GM12874 (cell line): ENCODE results near the gene GMPR2.

Source experiments
- CTCF ChIP-seq: IDR thresholded peaks from 2 replicates; pipeline ENCODE4 v1.5.1; 2011; ENCODE audit warnings: low read depth, mild to moderate bottlenecking, control low read depth, low read length, moderate library complexity; ENCODE audit not compliant: insufficient read depth

Gene GMPR2

GRCh38 chr14:24206260-24207103 is 26.2 kb upstream of the GMPR2 start:
- no peak for TF ChIP-seq CTCF

GRCh38 chr14:24207104-24207551 is 25.6 kb upstream of the GMPR2 start:
- TF ChIP-seq CTCF, result no peak

- no peak for TF ChIP-seq CTCF
Observed at GRCh38 chr14:24207625-24208024, 25.1 kb upstream of the GMPR2 start.

- TF ChIP-seq CTCF, result no peak
Observed at GRCh38 chr14:24211311-24211710, 21.4 kb upstream of the GMPR2 start.

GRCh38 chr14:24212924-24213865 is 19.5 kb upstream of the GMPR2 start, which contains the start of gene CHMP4A:
Gene CHMP4A (minus strand): TSS chr14:24213488. CDS start chr14:24213439, 49 bp downstream.
- no peak for TF ChIP-seq CTCF

GRCh38 chr14:24213866-24214662 is 18.7 kb upstream of the GMPR2 start:
- no peak for TF ChIP-seq CTCF
